HEK293 (cell line): ENCODE results near the gene BORA.

ENCODE experiments used
- HOXA7 ChIP-seq: sonication (generic); formaldehyde crosslinking; IDR thresholded peaks from 2 replicates; pipeline ENCODE4 v1.8.1; 2022; ENCODE audit warnings: missing genetic modification reagents, borderline replicate concordance
- KLF1 ChIP-seq: fragments of 450-650 bp; formaldehyde crosslinking; IDR thresholded peaks from 2 replicates; pipeline ENCODE4 v1.5.1; 2016; ENCODE audit warnings: missing biosample characterization, missing genetic modification characterization
- YY1 ChIP-seq: fragments of 450-650 bp; formaldehyde crosslinking; IDR thresholded peaks from 2 replicates; pipeline ENCODE4 v1.5.1; 2018; ENCODE audit warnings: missing biosample characterization, missing genetic modification characterization
- ZNF114 ChIP-seq: fragments of 450-650 bp; formaldehyde crosslinking; IDR thresholded peaks from 2 replicates; pipeline ENCODE4 v1.5.0; 2017; ENCODE audit warnings: missing biosample characterization, missing genetic modification characterization
- ZNF140 ChIP-seq: fragments of 450-650 bp; formaldehyde crosslinking; IDR thresholded peaks from 2 replicates; pipeline ENCODE4 v1.5.1; 2016; ENCODE audit warnings: missing biosample characterization, missing genetic modification characterization
- ZNF211 ChIP-seq: fragments of 450-650 bp; formaldehyde crosslinking; IDR thresholded peaks from 2 replicates; pipeline ENCODE4 v1.5.1; 2016; ENCODE audit warnings: low read depth, missing biosample characterization, missing genetic modification characterization
- ZNF248 ChIP-seq: fragments of 450-650 bp; formaldehyde crosslinking; IDR thresholded peaks from 2 replicates; pipeline ENCODE4 v1.5.1; 2017; ENCODE audit warnings: missing biosample characterization, missing genetic modification characterization
- ZNF302 ChIP-seq: fragments of 450-650 bp; formaldehyde crosslinking; IDR thresholded peaks from 2 replicates; pipeline ENCODE4 v1.5.1; 2016; ENCODE audit warnings: missing biosample characterization, missing genetic modification characterization, low read depth
- ZNF350 ChIP-seq: fragments of 450-650 bp; formaldehyde crosslinking; IDR thresholded peaks from 2 replicates; pipeline ENCODE4 v1.5.0; 2017; ENCODE audit warnings: missing biosample characterization, mild to moderate bottlenecking, missing genetic modification characterization
- ZNF433 ChIP-seq: fragments of 450-650 bp; formaldehyde crosslinking; IDR thresholded peaks from 2 replicates; pipeline ENCODE4 v1.5.1; 2016; ENCODE audit warnings: missing biosample characterization, missing genetic modification characterization, low read depth
- TF ChIP-seq, protein P1 (sequence below): fragments of 450-650 bp; formaldehyde crosslinking; IDR thresholded peaks from 2 replicates; pipeline ENCODE4 v1.5.1; 2016; ENCODE audit warnings: missing biosample characterization, missing genetic modification characterization
- TF ChIP-seq, protein P2 (sequence below): fragments of 450-650 bp; formaldehyde crosslinking; IDR thresholded peaks from 2 replicates; pipeline ENCODE4 v1.5.1; 2016; ENCODE audit warnings: missing biosample characterization, missing genetic modification characterization, low read depth
- TF ChIP-seq, protein P3 (sequence below): fragments of 450-650 bp; formaldehyde crosslinking; IDR thresholded peaks from 2 replicates; pipeline ENCODE4 v1.5.1; 2016; ENCODE audit warnings: missing biosample characterization, missing genetic modification characterization
- TF ChIP-seq, protein P4 (sequence below): fragments of 450-650 bp; formaldehyde crosslinking; IDR thresholded peaks from 2 replicates; pipeline ENCODE4 v1.5.1; 2017; ENCODE audit warnings: missing biosample characterization, missing genetic modification characterization

DNA sequence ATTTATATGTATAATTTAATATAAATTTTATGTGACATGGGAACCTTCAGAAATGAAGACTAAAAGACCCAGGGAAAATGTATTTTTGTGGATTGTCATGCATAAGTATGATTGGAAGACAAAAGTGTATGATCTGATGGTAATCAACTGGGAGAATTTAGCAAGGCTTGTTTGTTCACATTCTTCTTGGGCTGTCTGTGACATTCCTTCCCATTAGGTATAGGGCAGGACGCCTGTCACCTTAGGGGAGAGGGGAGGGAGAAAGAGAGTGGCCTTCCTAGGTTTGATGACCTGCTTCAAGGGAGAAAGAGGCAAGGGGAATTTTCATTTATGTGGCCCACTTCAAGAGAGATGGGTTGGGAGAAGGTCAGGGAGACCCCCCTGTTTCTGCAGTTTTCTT lies 76.6 kb downstream of the BORA start:
- TF ChIP-seq, protein P1, sequence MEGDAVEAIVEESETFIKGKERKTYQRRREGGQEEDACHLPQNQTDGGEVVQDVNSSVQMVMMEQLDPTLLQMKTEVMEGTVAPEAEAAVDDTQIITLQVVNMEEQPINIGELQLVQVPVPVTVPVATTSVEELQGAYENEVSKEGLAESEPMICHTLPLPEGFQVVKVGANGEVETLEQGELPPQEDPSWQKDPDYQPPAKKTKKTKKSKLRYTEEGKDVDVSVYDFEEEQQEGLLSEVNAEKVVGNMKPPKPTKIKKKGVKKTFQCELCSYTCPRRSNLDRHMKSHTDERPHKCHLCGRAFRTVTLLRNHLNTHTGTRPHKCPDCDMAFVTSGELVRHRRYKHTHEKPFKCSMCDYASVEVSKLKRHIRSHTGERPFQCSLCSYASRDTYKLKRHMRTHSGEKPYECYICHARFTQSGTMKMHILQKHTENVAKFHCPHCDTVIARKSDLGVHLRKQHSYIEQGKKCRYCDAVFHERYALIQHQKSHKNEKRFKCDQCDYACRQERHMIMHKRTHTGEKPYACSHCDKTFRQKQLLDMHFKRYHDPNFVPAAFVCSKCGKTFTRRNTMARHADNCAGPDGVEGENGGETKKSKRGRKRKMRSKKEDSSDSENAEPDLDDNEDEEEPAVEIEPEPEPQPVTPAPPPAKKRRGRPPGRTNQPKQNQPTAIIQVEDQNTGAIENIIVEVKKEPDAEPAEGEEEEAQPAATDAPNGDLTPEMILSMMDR (tag by site-specific recombination): no peak
- TF ChIP-seq ZNF140 (tag by site-specific recombination) (no peak), ZNF433 (tag by site-specific recombination) (no peak), ZNF248 (tag by site-specific recombination) (no peak), YY1 (tag by site-specific recombination) (no peak), ZNF350 (tag by site-specific recombination) (no peak), ZNF211 (tag by site-specific recombination) (no peak), ZNF114 (tag by site-specific recombination) (no peak), ZNF302 (tag by site-specific recombination) (no peak), HOXA7 (no peak), KLF1 (tag by site-specific recombination) (no peak)
- TF ChIP-seq, protein P2, sequence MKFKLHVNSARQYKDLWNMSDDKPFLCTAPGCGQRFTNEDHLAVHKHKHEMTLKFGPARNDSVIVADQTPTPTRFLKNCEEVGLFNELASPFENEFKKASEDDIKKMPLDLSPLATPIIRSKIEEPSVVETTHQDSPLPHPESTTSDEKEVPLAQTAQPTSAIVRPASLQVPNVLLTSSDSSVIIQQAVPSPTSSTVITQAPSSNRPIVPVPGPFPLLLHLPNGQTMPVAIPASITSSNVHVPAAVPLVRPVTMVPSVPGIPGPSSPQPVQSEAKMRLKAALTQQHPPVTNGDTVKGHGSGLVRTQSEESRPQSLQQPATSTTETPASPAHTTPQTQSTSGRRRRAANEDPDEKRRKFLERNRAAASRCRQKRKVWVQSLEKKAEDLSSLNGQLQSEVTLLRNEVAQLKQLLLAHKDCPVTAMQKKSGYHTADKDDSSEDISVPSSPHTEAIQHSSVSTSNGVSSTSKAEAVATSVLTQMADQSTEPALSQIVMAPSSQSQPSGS (tag by site-specific recombination): no peak
- TF ChIP-seq, protein P3, sequence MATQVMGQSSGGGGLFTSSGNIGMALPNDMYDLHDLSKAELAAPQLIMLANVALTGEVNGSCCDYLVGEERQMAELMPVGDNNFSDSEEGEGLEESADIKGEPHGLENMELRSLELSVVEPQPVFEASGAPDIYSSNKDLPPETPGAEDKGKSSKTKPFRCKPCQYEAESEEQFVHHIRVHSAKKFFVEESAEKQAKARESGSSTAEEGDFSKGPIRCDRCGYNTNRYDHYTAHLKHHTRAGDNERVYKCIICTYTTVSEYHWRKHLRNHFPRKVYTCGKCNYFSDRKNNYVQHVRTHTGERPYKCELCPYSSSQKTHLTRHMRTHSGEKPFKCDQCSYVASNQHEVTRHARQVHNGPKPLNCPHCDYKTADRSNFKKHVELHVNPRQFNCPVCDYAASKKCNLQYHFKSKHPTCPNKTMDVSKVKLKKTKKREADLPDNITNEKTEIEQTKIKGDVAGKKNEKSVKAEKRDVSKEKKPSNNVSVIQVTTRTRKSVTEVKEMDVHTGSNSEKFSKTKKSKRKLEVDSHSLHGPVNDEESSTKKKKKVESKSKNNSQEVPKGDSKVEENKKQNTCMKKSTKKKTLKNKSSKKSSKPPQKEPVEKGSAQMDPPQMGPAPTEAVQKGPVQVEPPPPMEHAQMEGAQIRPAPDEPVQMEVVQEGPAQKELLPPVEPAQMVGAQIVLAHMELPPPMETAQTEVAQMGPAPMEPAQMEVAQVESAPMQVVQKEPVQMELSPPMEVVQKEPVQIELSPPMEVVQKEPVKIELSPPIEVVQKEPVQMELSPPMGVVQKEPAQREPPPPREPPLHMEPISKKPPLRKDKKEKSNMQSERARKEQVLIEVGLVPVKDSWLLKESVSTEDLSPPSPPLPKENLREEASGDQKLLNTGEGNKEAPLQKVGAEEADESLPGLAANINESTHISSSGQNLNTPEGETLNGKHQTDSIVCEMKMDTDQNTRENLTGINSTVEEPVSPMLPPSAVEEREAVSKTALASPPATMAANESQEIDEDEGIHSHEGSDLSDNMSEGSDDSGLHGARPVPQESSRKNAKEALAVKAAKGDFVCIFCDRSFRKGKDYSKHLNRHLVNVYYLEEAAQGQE (tag by site-specific recombination): no peak
- TF ChIP-seq, protein P4, sequence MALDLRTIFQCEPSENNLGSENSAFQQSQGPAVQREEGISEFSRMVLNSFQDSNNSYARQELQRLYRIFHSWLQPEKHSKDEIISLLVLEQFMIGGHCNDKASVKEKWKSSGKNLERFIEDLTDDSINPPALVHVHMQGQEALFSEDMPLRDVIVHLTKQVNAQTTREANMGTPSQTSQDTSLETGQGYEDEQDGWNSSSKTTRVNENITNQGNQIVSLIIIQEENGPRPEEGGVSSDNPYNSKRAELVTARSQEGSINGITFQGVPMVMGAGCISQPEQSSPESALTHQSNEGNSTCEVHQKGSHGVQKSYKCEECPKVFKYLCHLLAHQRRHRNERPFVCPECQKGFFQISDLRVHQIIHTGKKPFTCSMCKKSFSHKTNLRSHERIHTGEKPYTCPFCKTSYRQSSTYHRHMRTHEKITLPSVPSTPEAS (tag by site-specific recombination): no peak
